HCT116 (cell line): ENCODE results near the gene INPP4A. TPM values are rescaled to one million over a fixed set of nuclear protein-coding genes. Genes with fewer than 3 reads are reported as not detected.

Experiments used
- ATAC-seq: fragments of 200-7000 bp; cut with Tn5 transposase; 2 replicates; pipeline ENCODE4 v1.9.1; 2020; ENCODE audit warnings: mild to moderate bottlenecking, moderate library complexity
- BruUV-seq: library from RNA; stranded (reverse); fragments of 400-500 nt; replicated peaks from 2 replicates; lab custom pipeline; 2021; lab: Mats Ljungman, UMichigan
- CTCF ChIA-PET: fragments of 300-600 bp; sonication (Branson Sonifier 250); formaldehyde crosslinking; loops from one replicate; lab custom pipeline; 2021; ENCODE audit warnings: antibody characterized with exemption; lab: Charles Lee
- POLR2A ChIA-PET: fragments of 300-600, 350-600 bp; sonication (Branson Sonifier 250); formaldehyde crosslinking; loops from one replicate; lab custom pipeline; 2021; ENCODE audit warnings: antibody characterized with exemption; lab: Charles Lee
- RAD21 ChIA-PET, 2 experiments: fragments of 300-600 bp; sonication (Branson Sonifier 250); formaldehyde crosslinking; loops; one replicate each; lab custom pipeline; 2023; ENCODE audit warnings: low total read pairs in 2 of 2; ENCODE audit not compliant: uncharacterized antibody in 2 of 2, unreplicated experiment in 2 of 2, low non-redundant PET in 1 of 2; lab: Charles Lee
- DNase-seq: peaks from one replicate; pipeline ENCODE4 v3.0.0-alpha.2; 2010; ENCODE audit warnings: low read depth, low spot score
- H2AFZ ChIP-seq: fragments of 200-600 bp; shearing (Covaris generic), sonication (generic); 2 replicates; pipeline ENCODE4 v1.6.1; 2017; ENCODE audit warnings: low read depth, mixed run types, mixed read lengths, antibody characterized with exemption, low read length; ENCODE audit not compliant: poor library complexity, severe bottlenecking
- H3K27ac ChIP-seq: 2 replicates; pipeline ENCODE4 v1.5.1; 2012; ENCODE audit warnings: low read depth, low read length
- H3K27me3 ChIP-seq: fragments of 200-600 bp; sonication (generic); 2 replicates; pipeline ENCODE4 v1.6.1; 2016; ENCODE audit warnings: mixed run types, low read length, mixed read lengths; ENCODE audit not compliant: insufficient read depth
- H3K36me3 ChIP-seq, 2 experiments: fragments of 200-500 bp in 1 of 2; fragments of 200-600 bp in 1 of 2; sonication (Bioruptor generic) in 1 of 2; sonication (generic) in 1 of 2; 2 replicates each; pipeline versions ENCODE4 v1.5.1 to v1.6.1; 2014 to 2016; ENCODE audit warnings: low read length in 2 of 2, inconsistent platforms in 1 of 2, mixed read lengths in 1 of 2, mixed run types in 1 of 2; ENCODE audit not compliant: insufficient read depth in 2 of 2, control insufficient read depth in 1 of 2
- H3K4me1 ChIP-seq, 2 experiments: fragments of 200-600 bp in 1 of 2; sonication (generic) in 1 of 2; 2 replicates each; pipeline versions ENCODE4 v1.5.1 to v1.6.1; 2012 to 2017; ENCODE audit warnings: low read length in 2 of 2, inconsistent platforms in 1 of 2, mild to moderate bottlenecking in 1 of 2, mixed read lengths in 1 of 2, mixed run types in 1 of 2, moderate library complexity in 1 of 2; ENCODE audit not compliant: insufficient read depth in 2 of 2, control insufficient read depth in 1 of 2
- H3K4me2 ChIP-seq: fragments of 200-600 bp; sonication (generic); 2 replicates; pipeline ENCODE4 v1.6.1; 2017; ENCODE audit warnings: mixed run types, low read length, mixed read lengths
- H3K4me3 ChIP-seq, 2 experiments: fragments of 200-600 bp in 1 of 2; sonication (generic) in 1 of 2; replicated peaks in 1 of 2; 2 replicates each; pipeline ENCODE4 v1.5.1; 2011 to 2016; ENCODE audit warnings: low read length in 2 of 2, control low read depth in 1 of 2, low read depth in 1 of 2, mild to moderate bottlenecking in 1 of 2, mixed read lengths in 1 of 2, mixed run types in 1 of 2
- H3K79me2 ChIP-seq: fragments of 200-600 bp; sonication (generic); 2 replicates; pipeline ENCODE4 v1.6.1; 2017; ENCODE audit warnings: mild to moderate bottlenecking, mixed run types, low read length, moderate library complexity, mixed read lengths; ENCODE audit not compliant: insufficient read depth
- H3K9ac ChIP-seq: fragments of 200-600 bp; sonication (generic); 2 replicates; pipeline ENCODE4 v1.6.1; 2016; ENCODE audit warnings: low read length, mixed read lengths
- H3K9me2 ChIP-seq: fragments of 200-600 bp; sonication (generic), shearing (Covaris generic); 2 replicates; pipeline ENCODE4 v1.6.1; 2017; ENCODE audit warnings: mixed run types, mild to moderate bottlenecking, moderate library complexity; ENCODE audit not compliant: insufficient read depth
- H3K9me3 ChIP-seq, 2 experiments: fragments of 200-500 bp in 1 of 2; fragments of 200-600 bp in 1 of 2; sonication (Bioruptor generic) in 1 of 2; sonication (generic) in 1 of 2; 2 replicates each; pipeline ENCODE4 v1.6.1; 2014 to 2017; ENCODE audit warnings: low read length in 2 of 2, mixed read lengths in 2 of 2, inconsistent platforms in 1 of 2, low read depth in 1 of 2, mild to moderate bottlenecking in 1 of 2, mixed run types in 1 of 2, moderate library complexity in 1 of 2; ENCODE audit not compliant: control insufficient read depth in 1 of 2, insufficient read depth in 1 of 2
- H4K20me1 ChIP-seq: fragments of 200-600 bp; sonication (generic), shearing (Covaris generic); 2 replicates; pipeline ENCODE4 v1.6.1; 2017; ENCODE audit warnings: mixed run types, mild to moderate bottlenecking, moderate library complexity; ENCODE audit not compliant: insufficient read depth
- ATF3 ChIP-seq: IDR thresholded peaks from 2 replicates; pipeline ENCODE4 v1.6.1; 2012
- CBX3 ChIP-seq: IDR thresholded peaks from 2 replicates; pipeline ENCODE4 v1.6.1; 2012; ENCODE audit warnings: low read depth
- CEBPB ChIP-seq: IDR thresholded peaks from 2 replicates; pipeline ENCODE4 v1.6.1; 2012; ENCODE audit warnings: low read depth
- CTCF ChIP-seq, 3 experiments: fragments of 200-600 bp in 1 of 3; sonication (generic) in 1 of 3; IDR thresholded peaks in 2 of 3; conservative IDR thresholded peaks in 1 of 3; 2 replicates each; pipeline ENCODE4 v1.5.1; 2012 to 2017; ENCODE audit warnings: low read depth in 2 of 3, low read length in 2 of 3, antibody characterized with exemption in 1 of 3, borderline replicate concordance in 1 of 3, control low read depth in 1 of 3, mild to moderate bottlenecking in 1 of 3, mixed read lengths in 1 of 3, mixed run types in 1 of 3, moderate library complexity in 1 of 3; ENCODE audit not compliant: insufficient read depth in 1 of 3
- EGR1 ChIP-seq: IDR thresholded peaks from 2 replicates; pipeline ENCODE4 v1.6.1; 2012; ENCODE audit warnings: low read depth
- ELF1 ChIP-seq: IDR thresholded peaks from 2 replicates; pipeline ENCODE4 v1.6.1; 2012; ENCODE audit warnings: low read depth, borderline replicate concordance
- EZH2 ChIP-seq: fragments of 200-600 bp; sonication (generic); IDR thresholded peaks from 2 replicates; pipeline ENCODE4 v1.6.1; 2017; ENCODE audit warnings: antibody characterized with exemption, mixed run types
- FOSL1 ChIP-seq: IDR thresholded peaks from 2 replicates; pipeline ENCODE4 v1.6.1; 2012; ENCODE audit warnings: low read depth
- JUND ChIP-seq: IDR thresholded peaks from 2 replicates; pipeline ENCODE4 v1.6.1; 2012
- MAX ChIP-seq: IDR thresholded peaks from 2 replicates; pipeline ENCODE4 v1.6.1; 2012
- POLR2A ChIP-seq: IDR thresholded peaks from 2 replicates; pipeline ENCODE4 v1.7.0; 2011; ENCODE audit warnings: borderline replicate concordance; ENCODE audit not compliant: insufficient read depth, insufficient read length; ENCODE audit errors: extremely low read depth
- POLR2AphosphoS5 ChIP-seq: IDR thresholded peaks from 2 replicates; pipeline ENCODE4 v1.6.1; 2011; ENCODE audit warnings: mild to moderate bottlenecking, low read depth, low read length, moderate library complexity
- RAD21 ChIP-seq: IDR thresholded peaks from 2 replicates; pipeline ENCODE4 v1.6.1; 2012; ENCODE audit warnings: low read depth, mild to moderate bottlenecking
- REST ChIP-seq: IDR thresholded peaks from 2 replicates; pipeline ENCODE4 v1.6.1; 2012; ENCODE audit warnings: low read depth
- SP1 ChIP-seq: IDR thresholded peaks from 2 replicates; pipeline ENCODE4 v1.6.1; 2012; ENCODE audit warnings: low read depth
- TCF7L2 ChIP-seq: IDR thresholded peaks from 2 replicates; pipeline ENCODE4 v1.7.0; 2011; ENCODE audit warnings: borderline replicate concordance, inconsistent platforms; ENCODE audit not compliant: insufficient read depth, insufficient read length; ENCODE audit errors: extremely low read depth
- YY1 ChIP-seq: IDR thresholded peaks from 2 replicates; pipeline ENCODE4 v1.6.1; 2011; ENCODE audit warnings: low read length, low read depth, moderate library complexity, mild to moderate bottlenecking; ENCODE audit not compliant: insufficient replicate concordance; ENCODE audit errors: extremely low read depth
- ZBTB33 ChIP-seq: IDR thresholded peaks from 2 replicates; pipeline ENCODE4 v1.6.1; 2011; ENCODE audit warnings: mild to moderate bottlenecking, low read length, moderate library complexity; ENCODE audit not compliant: insufficient replicate concordance; ENCODE audit errors: extremely low read depth
- ZFX ChIP-seq: fragments of 450-650 bp; IDR thresholded peaks from 2 replicates; pipeline ENCODE4 v1.6.1; 2017
- ZNF274 ChIP-seq: fragments of 200-500 bp; sonication (Bioruptor generic); IDR thresholded peaks from 2 replicates; pipeline ENCODE4 v1.6.1; 2014; ENCODE audit warnings: mild to moderate bottlenecking, low read depth, low read length, inconsistent platforms
- intact Hi-C: fragments of 100-400 bp; cut with micrococcal nuclease; formaldehyde crosslinking; loops from 2 replicates; pipeline ENCODE4 v1.10.0; 2022
- total RNA-seq: library from RNA; stranded (reverse); gene quantifications from one replicate; pipeline ENCODE4 v1.2.1, GENCODE V29; 2021; ENCODE audit not compliant: unreplicated experiment

INPP4A gene
- total RNA-seq, 1 experiment from 2014 or later, result 18.5 TPM

- Histone ChIP-seq H3K4me3 (no peak overlapping the region), H3K9me3 (no peaks in the 10 kb centered on the region), H2AFZ (no peak overlapping the region), H3K9me2 (no peaks in the 10 kb centered on the region), H3K4me2 (no peak overlapping the region), H3K27me3 (no peaks in the 10 kb centered on the region), H3K27ac (no peak overlapping the region), H3K4me1 (peaks cover 11 to 31% of the 10 kb centered on the region in 2 experiments), H3K36me3 (no peaks in the 10 kb centered on the region), H3K79me2 (peaks cover 17% of the 10 kb centered on the region; the same call in 1 of the 2 replicates)
- BruUV-seq, result no TSS peak
- intact Hi-C loops, result no loop called here
- ChIA-PET CTCF (no interaction called here), RAD21 (no interaction called here)
- TF ChIP-seq ZBTB33, result no peak
- no peak for TF ChIP-seq ELF1
- TF ChIP-seq POLR2AphosphoS5, result no peak
- no peak for TF ChIP-seq TCF7L2
- no peak for TF ChIP-seq MAX
- TF ChIP-seq EGR1, result no peak
- no peak for TF ChIP-seq REST
- no peak for TF ChIP-seq CEBPB
- no peak for TF ChIP-seq FOSL1
- no peak for TF ChIP-seq POLR2A
- TF ChIP-seq ZNF274, result no peak
- TF ChIP-seq YY1, result no peak
- TF ChIP-seq ZFX, result no peak
- no peak for TF ChIP-seq EZH2
- no peak for TF ChIP-seq CTCF (IDR thresholded peaks at IDR 0.05 in 2 of 3, conservative IDR thresholded peaks at IDR 0.05 in 1 of 3; ENCODE audit: borderline replicate concordance in 1 of 3, insufficient read depth in 1 of 3, low read depth in 2 of 3, low read length in 2 of 3)
- TF ChIP-seq RAD21, result no peak
- TF ChIP-seq SP1, result no peak
- TF ChIP-seq CBX3, result no peak
- TF ChIP-seq ATF3, result no peak
- TF ChIP-seq JUND, result no peak
- TF ChIP-seq, all 23 proteins: peak for 0
- ATAC-seq (no peak), DNase-seq (no peak)
- H3K9ac ChIP-seq, result no peak overlapping the region
- H4K20me1 ChIP-seq, result no peaks in the 10 kb centered on the region
- POLR2A ChIA-PET, result no interaction called here
Observed at GRCh38 chr2:98467652-98468051, 23.0 kb downstream of the INPP4A start.
